Measurements from ENCODE around the gene CDX1.
A peak's percentile ranks its signal among the peaks of the same experiment; 100 is the strongest.

The CDX1 gene

GRCh38 chr5:150208187-150209098, 41.9 kb downstream of the CDX1 start:
- DNase-seq (ENCODE audit: low read depth) = peak; percentile 1

GRCh38 chr5:150209099-150209635, 42.6 kb downstream of the CDX1 start:
- DNase-seq (ENCODE audit: low read depth) = no peak

- DNase-seq (ENCODE audit: low read depth) = no peak
Measured at GRCh38 chr5:150210644-150211043, 44.1 kb downstream of the CDX1 start.

DNA sequence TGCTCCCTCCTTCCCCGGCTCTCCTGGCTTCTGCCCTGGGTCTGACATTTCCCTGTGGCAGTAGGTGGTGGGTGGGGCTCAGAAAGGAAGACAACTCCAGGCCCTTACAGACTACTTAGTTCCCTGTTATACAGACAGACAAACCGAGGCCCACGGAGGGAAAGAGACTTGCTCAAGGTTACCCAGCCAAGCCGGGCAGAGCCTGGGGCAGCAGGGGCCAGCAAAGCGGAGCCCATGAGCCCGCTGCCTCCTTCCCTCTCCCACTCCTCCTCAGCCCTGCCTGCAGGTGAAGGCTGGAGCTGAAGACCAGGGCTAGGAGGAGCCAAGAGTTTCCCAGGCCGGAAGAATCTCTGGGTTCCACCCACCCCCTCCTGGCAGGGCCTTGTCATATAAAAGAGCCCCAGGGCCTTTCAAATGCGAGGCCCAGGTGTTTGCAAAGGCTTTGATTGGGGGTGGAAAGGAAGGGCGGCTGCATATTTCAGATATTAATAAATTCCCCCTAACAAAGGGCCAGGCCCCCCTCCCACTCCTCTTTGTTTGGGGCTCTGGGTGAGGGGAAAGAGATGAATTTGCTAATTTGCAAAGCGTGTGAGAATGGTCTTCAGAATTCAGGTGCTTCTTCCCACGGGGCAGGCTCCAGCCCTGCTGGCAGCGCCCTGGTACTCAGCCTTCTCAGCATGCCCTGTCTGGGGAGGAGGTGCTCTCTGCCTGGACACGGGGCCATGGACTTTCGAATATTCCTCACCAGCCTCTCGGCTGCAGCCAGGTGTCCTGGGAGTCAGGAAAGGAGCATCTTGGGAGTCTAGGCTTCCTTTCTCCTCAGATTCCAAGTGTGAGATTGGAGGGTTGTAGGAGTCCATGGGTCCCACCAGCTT, 44.8 kb downstream of the CDX1 start:
- no peak for DNase-seq (ENCODE audit: low read depth)

- DNase-seq (ENCODE audit: low read depth) = no peak
Measured at GRCh38 chr5:150213530-150213929, 47.0 kb downstream of the CDX1 start.

DNA sequence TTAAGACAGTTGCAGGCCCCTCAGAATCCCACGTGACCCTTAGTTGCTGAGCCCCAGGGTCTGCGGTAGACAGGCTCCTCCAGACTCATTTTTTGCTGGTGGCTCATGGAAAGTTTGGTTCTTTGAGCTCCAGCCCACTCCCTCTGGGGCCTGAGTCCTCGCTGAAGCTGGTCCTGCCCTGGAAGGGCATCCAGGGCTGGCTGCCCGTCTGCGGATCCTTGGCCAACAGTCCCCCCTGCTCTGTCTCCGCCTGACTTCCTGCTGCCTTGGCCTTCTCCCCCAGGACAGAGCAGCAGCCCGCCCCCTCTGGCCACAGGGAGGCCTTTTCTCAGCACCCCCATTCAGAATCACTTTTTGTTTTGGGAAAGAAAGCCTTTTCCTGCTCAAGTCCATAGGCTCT, 47.7 kb downstream of the CDX1 start:
- no peak for DNase-seq (ENCODE audit: low read depth)

DNA sequence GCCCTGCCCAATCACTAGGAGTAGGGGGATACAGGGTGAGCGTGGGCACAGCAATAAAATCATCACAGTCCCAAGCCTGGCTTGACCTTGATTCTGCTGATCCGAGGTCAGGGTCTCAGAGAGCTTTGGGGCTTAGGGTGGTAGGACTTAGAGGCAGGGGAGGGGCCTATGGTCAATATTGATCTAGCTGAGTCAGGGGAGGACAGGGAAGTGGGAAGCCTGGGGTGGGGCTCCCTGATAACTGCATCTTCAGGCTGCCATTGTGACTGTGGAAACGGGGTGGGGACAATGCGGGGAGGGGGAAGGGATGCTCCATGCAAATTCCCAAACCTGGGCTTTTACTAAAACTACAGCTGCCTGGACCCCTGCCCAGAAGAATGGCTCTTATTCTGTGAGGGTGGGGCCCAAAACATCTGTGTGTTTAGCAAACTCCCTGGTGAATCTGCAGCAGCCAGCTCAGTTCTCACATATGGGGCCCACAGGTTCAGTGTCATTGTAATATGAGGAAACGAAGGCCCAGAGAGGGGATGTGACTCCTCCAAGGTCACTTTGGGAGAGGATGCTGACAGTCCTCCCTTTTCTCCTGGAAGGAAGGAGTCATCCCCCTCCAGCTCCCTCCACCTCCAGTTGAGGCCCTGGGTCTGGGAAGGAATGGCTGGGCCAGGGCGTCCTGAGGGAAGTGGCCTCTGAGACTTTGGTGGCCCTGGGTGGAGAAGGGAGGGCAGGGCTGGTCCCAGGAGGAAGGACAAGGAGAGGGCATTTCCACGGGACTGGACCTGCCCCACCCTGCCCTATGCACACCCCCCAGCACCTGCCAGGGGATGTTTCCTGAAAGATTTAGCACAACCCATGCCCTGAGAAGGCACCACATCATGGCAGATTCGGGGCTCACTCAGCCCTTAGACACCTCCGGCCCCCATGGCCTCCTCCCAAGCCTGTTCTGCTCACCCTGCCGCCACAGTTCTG, 49.7 kb downstream of the CDX1 start:
- DNase-seq (ENCODE audit: low read depth) = no peak

DNA sequence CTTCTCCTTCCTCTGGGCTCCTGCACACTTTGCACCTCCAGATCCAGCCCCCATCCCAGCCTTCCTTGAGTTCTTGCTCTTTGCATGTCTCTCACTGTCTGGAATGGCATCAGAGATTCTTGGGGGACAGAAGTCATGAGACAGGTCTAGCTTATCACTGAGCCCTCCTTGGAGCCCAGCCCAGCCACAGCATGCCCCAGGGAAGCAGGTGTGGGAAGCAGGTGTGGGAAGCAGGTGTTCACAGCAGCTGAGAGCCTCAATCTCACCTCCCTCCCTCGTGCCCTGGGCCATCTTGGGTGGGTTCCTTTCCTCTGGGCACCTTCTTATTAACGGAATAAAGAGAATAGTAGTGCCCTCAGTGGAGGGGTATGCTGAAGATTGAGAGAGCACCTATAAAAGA, 50.5 kb downstream of the CDX1 start:
- DNase-seq (ENCODE audit: low read depth) = no peak

- peak; percentile 14 for DNase-seq (ENCODE audit: low read depth)
Measured at GRCh38 chr5:150217873-150218692, 51.5 kb downstream of the CDX1 start.

- DNase-seq (ENCODE audit: low read depth) = no peak
Measured at GRCh38 chr5:150218693-150219035, 52.1 kb downstream of the CDX1 start.

DNA sequence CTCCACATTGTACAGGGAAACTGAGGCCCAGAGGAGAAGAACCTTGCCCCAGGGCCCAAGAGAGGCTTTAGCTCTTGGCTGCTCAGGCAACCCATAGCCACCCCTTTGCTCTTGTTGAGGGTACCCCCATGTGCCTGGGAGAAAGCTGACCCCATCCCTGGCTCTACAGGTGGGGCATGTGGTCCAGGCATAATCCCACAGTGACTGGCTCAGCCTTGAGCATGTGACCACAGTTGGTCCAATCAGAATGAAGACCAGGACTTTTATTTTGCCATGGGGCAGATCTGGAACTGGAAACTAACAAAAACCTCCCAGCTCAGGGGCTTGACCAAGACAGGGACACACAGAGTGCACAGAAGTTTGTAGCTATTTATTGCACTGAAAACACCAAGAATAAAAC, 52.6 kb downstream of the CDX1 start:
- no peak for DNase-seq (ENCODE audit: low read depth)

GRCh38 chr5:150219861-150220260, 53.3 kb downstream of the CDX1 start:
- no peak for DNase-seq (ENCODE audit: low read depth)

DNA sequence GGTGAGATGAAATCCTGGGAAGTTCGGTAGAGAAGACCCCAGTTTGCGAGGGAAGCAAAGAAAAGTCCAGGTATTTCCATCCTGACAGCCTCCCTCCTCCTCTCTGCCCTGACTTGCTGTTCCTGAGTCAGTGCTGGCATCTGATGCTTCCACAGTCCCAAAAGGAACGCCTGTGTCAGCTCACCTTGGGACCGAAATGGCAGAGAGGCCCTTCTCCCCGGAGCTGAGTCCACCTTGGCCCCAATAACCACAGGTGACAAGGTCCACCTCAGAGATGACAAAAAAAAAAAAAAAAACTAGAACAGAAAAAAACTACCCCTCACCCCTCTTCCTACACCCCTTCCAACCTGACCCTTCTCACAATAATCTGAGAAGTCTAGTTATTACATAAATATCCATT, 54.9 kb downstream of the CDX1 start:
- no peak for DNase-seq (ENCODE audit: low read depth)

DNA sequence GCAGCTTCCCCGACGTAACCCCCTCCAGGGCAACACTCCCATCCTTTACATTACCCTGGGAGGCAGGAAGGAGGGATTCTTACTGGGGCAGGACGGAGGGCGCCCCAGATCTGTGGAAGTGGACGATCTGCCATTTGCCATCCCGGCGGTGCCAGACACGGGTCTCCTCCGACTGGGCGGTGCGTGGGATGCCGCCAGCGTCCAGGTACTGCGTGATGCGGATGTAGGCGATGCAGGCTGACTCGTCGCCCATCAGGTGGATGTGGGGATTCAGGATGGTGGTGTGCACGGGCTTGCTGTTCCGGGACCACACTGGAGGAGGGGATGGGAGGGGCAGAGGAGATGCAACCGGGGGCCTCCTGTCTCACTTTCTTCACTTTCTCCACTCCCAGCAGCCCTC, 56.3 kb downstream of the CDX1 start:
- DNase-seq (ENCODE audit: low read depth) = no peak

GRCh38 chr5:150223474-150223873, 56.9 kb downstream of the CDX1 start:
- no peak for DNase-seq (ENCODE audit: low read depth)

GRCh38 chr5:150224483-150225027, 58.0 kb downstream of the CDX1 start:
- DNase-seq (ENCODE audit: low read depth) = no peak

- no peak for DNase-seq (ENCODE audit: low read depth)
Measured at GRCh38 chr5:150227036-150227435, 60.5 kb downstream of the CDX1 start.

DNA sequence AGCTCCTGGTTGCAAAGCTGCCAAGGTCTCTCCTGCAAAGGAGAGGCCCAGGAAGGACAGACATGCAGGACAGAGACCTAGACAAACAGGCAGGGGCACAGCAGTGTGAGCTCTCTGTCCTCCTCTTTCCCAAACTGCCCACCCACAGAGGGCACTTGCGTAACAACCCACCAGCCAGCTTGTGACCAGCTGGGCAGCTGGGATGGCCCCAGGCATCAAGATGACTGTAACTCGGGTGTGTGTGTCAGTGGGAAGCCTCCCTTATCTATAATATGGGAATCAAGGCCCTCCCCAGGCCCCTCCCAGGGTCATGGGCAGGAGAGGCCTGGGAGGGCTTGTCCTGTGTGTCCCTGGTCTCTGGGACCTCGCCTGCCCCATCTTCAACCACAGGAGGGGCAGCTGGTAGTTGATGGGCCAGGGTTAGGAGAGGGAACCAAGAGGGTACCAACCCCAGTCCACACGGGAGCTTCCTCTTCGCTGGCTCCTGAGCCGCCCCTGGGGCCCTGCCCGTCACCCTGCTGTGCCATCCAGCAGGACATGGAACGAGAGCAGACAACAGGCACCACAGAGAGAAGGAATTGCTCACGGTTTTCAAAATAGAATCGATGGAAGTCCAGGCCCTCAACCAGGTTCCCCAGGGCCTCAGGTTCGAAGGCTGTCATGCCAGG, 61.2 kb downstream of the CDX1 start:
- no peak for DNase-seq (ENCODE audit: low read depth)

DNA sequence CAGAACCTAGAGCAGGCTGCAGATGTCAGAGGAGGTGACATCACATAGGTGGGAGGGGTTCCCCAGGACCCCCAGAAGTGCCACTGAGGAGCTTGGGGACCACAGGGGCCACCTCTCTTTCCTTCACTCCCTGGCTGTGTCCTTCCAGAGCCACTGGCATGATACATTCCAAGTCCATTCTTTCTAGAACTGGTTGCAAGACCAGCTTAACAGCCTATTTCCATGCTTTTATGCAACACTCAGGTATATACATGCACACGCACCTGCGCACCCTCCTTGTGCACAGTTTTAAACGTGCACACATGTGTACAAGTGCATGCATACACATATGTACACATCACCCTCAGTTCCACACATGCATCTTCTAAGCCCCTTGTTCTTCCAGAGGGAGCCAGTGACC, 63.0 kb downstream of the CDX1 start:
- no peak for DNase-seq (ENCODE audit: low read depth)

DNA sequence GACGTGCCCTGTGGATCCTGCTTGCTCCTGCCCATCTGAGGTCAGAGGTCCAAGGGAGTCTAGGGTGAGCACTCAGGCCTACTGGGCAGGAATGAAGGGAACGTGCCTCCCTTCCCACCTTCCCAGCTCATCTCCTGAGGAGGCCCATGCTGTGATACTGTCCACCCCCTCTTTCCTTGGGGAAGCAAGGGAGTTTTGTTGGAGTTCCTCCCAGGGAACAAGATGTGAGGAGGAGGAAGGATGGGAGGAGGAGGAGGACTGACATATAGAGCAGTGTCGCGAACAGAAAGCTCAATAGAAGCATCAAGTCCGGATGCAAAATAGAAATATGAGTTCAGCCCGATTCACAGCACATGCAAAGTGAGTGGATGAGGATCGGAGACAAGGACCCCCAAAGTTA, 64.3 kb downstream of the CDX1 start:
- no peak for DNase-seq (ENCODE audit: low read depth)

Data from HS-27A (cell line).